CD4-positive, CD25-positive, alpha-beta regulatory T cell (primary cell): ENCODE measurements around the gene NFE2L3. TPM values are rescaled to one million over a fixed set of nuclear protein-coding genes. Genes with fewer than 3 reads are reported as not detected.
"Not testable (repeated sequence)": the region's sequence is repeated elsewhere in the genome, so short reads cannot be mapped to it uniquely, and the experiment has no call there.

Experiments
- ATAC-seq, 2 donors: fragments of 150-1000 bp; cut with Tn5 transposase; one replicate each; pipeline ENCODE4 v1.10.0; 2021; ENCODE audit warnings: low read depth in 2 of 2, moderate number of reproducible peaks in 2 of 2, moderate library complexity in 1 of 2
- DNase-seq, 3 donors: peaks; one replicate each; pipeline versions ENCODE4 v3.0.0 to v3.0.0-alpha.2; 2012 to 2022; ENCODE audit warnings: mixed read lengths in 1 of 3
- H3K27ac ChIP-seq: one replicate; pipeline ENCODE4 v1.7.0; 2013; ENCODE audit warnings: mild to moderate bottlenecking, low read length; ENCODE audit not compliant: insufficient read depth, poor library complexity, severe bottlenecking
- H3K27me3 ChIP-seq: one replicate; pipeline ENCODE4 v1.7.0; 2013; ENCODE audit warnings: low read length; ENCODE audit not compliant: control insufficient read depth, insufficient read depth
- H3K36me3 ChIP-seq: one replicate; pipeline ENCODE4 v1.7.0; 2013; ENCODE audit warnings: mild to moderate bottlenecking, low read length, moderate library complexity; ENCODE audit not compliant: control insufficient read depth, insufficient read depth
- H3K4me1 ChIP-seq: 2 replicates; pipeline ENCODE4 v1.7.0; 2013; ENCODE audit warnings: mild to moderate bottlenecking, low read length; ENCODE audit not compliant: insufficient read depth, control insufficient read depth, poor library complexity, severe bottlenecking
- H3K4me3 ChIP-seq: one replicate; pipeline ENCODE4 v1.7.0; 2013; ENCODE audit warnings: low read depth, mild to moderate bottlenecking, low read length, moderate library complexity
- H3K9me3 ChIP-seq, 2 experiments: 1 replicate in 1 of 2; 2 replicates in 1 of 2; pipeline ENCODE4 v1.7.0; 2013; ENCODE audit warnings: low read length in 2 of 2, mild to moderate bottlenecking in 1 of 2, moderate library complexity in 1 of 2; ENCODE audit not compliant: control insufficient read depth in 2 of 2
- H3K27ac Mint-ChIP-seq, 3 donors: one replicate each; pipeline ENCODE4 v1.8.0; 2020 to 2022; ENCODE audit warnings: mild to moderate bottlenecking in 3 of 3, mixed read lengths in 3 of 3, moderate library complexity in 2 of 3
- H3K27me3 Mint-ChIP-seq: one replicate; pipeline ENCODE4 v1.8.0; 2022; ENCODE audit warnings: mild to moderate bottlenecking, mixed read lengths
- H3K36me3 Mint-ChIP-seq: one replicate; pipeline ENCODE4 v1.8.0; 2020; ENCODE audit warnings: mixed read lengths
- H3K4me1 Mint-ChIP-seq, 4 donors: one replicate each; pipeline ENCODE4 v1.8.0; 2020 to 2022; ENCODE audit warnings: mixed read lengths in 4 of 4, mild to moderate bottlenecking in 1 of 4
- H3K4me3 Mint-ChIP-seq, 4 donors: one replicate each; pipeline ENCODE4 v1.8.0; 2020 to 2022; ENCODE audit warnings: mild to moderate bottlenecking in 4 of 4, mixed read lengths in 4 of 4, moderate library complexity in 3 of 4
- H3K9me3 Mint-ChIP-seq, 7 donors: one replicate each; pipeline ENCODE4 v1.8.0; 2020 to 2022; ENCODE audit warnings: mixed read lengths in 7 of 7, mild to moderate bottlenecking in 3 of 7, moderate library complexity in 2 of 7
- polyA plus RNA-seq, 4 donors: library from polyadenylated mRNA; unstranded; fragments of 300-500 nt; fragmentation: Illumina TruSeq; gene quantifications; one replicate each; pipeline ENCODE4 v1.2.3, GENCODE V29; 2021
- total RNA-seq: library from RNA; stranded (reverse); gene quantifications from one replicate; pipeline ENCODE4 v1.2.3, GENCODE V29; 2022

NFE2L3 gene
- total and polyA plus RNA-seq, 5 donors from 2014 or later, result 8.8 to 13.9 (median 12.8) TPM

DNA sequence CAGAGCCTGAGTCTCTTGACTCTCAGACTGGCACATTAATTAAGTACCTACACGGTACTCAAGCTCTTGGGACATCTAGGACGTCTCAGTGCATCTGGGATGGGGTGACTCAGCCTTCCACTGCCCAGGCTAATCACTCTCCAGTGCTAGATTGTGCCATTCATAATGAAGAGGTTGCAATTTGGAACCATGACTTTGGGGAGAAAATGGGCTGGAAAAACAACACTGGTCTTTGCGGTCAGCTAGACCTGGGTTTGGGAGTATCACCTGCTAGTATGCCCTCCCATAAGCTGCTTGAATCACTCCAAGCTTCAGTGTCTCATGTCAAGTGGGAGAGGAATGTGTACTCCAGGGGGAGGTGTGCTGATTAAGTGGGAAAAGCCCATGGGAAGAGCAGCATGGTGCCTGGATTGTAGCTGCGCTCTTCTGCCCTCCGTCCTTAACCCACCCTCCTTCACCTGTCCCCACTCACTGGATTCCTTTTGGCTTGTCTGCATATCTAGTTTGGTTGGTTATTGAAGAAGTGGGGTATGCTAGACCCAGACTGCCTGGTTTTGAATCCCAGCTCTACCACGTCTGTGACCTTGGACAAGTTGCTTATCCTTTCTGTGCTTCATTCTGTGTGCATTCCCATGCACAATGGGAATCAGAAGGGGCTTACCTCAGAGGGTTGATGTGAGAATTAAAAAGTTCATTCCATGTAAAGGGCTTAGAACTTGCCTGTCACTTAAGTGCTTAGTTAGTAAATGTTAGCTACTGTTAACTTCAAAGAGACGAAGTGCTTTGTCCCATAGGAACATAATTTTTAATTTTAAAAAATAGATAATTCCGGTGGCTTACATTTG lies 3.8 kb downstream of the NFE2L3 start:
- H3K4me3 Mint-ChIP-seq, result peak overlapping the region; percentile 97 to 100 (median 98)
- H3K4me3 ChIP-seq, result peak overlapping the region; percentile 73

GRCh38 chr7:26156451-26157420 lies 4.7 kb downstream of the NFE2L3 start:
- H3K4me1 Mint-ChIP-seq, result peaks cover 25 to 80% (median 64%) of the 10 kb centered on the region in 4 donors
- H3K4me1 ChIP-seq, result peaks cover 62% of the 10 kb centered on the region

More for the DNA sequence above, 3.8 kb downstream of the NFE2L3 start:
- ATAC-seq (no peak), DNase-seq (no peak)
- H3K9me3 ChIP-seq, result no peaks in the 10 kb centered on the region
- Mint-ChIP-seq H3K4me1 (peaks cover 22 to 86% (median 63%) of the 10 kb centered on the region in 4 donors), H3K27ac (peak overlapping the region; percentile 20 to 85 (median 65)), H3K9me3 (no peaks in the 10 kb centered on the region), H3K36me3 (no peaks in the 10 kb centered on the region), H3K27me3 (no peaks in the 10 kb centered on the region)
- peak overlapping the region; percentile 87 for H3K27ac ChIP-seq
- H3K27me3 ChIP-seq, result no peaks in the 10 kb centered on the region
- H3K4me1 ChIP-seq, result peaks cover 67% of the 10 kb centered on the region
- H3K36me3 ChIP-seq, result no peaks in the 10 kb centered on the region

GRCh38 chr7:26157520-26158105 lies 5.6 kb downstream of the NFE2L3 start:
- peaks cover 25 to 84% (median 63%) of the 10 kb centered on the region in 4 donors for H3K4me1 Mint-ChIP-seq
- no peaks in the 10 kb centered on the region for H3K27me3 Mint-ChIP-seq
- no peak for ATAC-seq
- H3K27ac Mint-ChIP-seq, result peak overlapping the region in 2 of 3 donors; percentile 20 to 75
- H3K4me3 Mint-ChIP-seq, result peak overlapping the region in 3 of 4 donors; percentile 29 to 100 (median 97)
- H3K4me1 ChIP-seq, result peaks cover 60% of the 10 kb centered on the region
- no peaks in the 10 kb centered on the region for H3K36me3 Mint-ChIP-seq
- H3K27me3 ChIP-seq, result no peaks in the 10 kb centered on the region
- no peak for DNase-seq
- H3K9me3 ChIP-seq, result no peaks in the 10 kb centered on the region
- H3K36me3 ChIP-seq, result no peaks in the 10 kb centered on the region
- H3K9me3 Mint-ChIP-seq, result peaks cover 0 to 2% (median 0%) of the 10 kb centered on the region in 7 donors
- peak overlapping the region; percentile 73 for H3K4me3 ChIP-seq
- H3K27ac ChIP-seq, result peak overlapping the region; percentile 87

More at GRCh38 chr7:26156451-26157420, 4.7 kb downstream of the NFE2L3 start:
- Histone ChIP-seq H3K9me3 (no peaks in the 10 kb centered on the region), H3K27me3 (no peaks in the 10 kb centered on the region), H3K4me3 (peak overlapping the region; percentile 73), H3K36me3 (no peaks in the 10 kb centered on the region), H3K27ac (peak overlapping the region; percentile 87)
- peaks cover 0 to 2% (median 0%) of the 10 kb centered on the region in 7 donors for H3K9me3 Mint-ChIP-seq
- peak overlapping the region; percentile 97 to 100 (median 98) for H3K4me3 Mint-ChIP-seq
- H3K27ac Mint-ChIP-seq, result peak overlapping the region; percentile 20 to 86 (median 78)
- no peaks in the 10 kb centered on the region for H3K27me3 Mint-ChIP-seq
- ATAC-seq, result no peak
- peak; percentile 39 to 67 (median 57) for DNase-seq
- H3K36me3 Mint-ChIP-seq, result no peaks in the 10 kb centered on the region

GRCh38 chr7:26159243-26159642 lies 7.2 kb downstream of the NFE2L3 start:
- no peak for ATAC-seq
- Histone ChIP-seq H3K4me3 (no peak overlapping the region), H3K27ac (peak overlapping the region; percentile 26), H3K4me1 (peaks cover 47% of the 10 kb centered on the region), H3K9me3 (no peaks in the 10 kb centered on the region), H3K27me3 (no peaks in the 10 kb centered on the region), H3K36me3 (no peaks in the 10 kb centered on the region)
- no peak for DNase-seq
- no peaks in the 10 kb centered on the region for H3K27me3 Mint-ChIP-seq
- H3K36me3 Mint-ChIP-seq, result peaks cover 4% of the 10 kb centered on the region
- peaks cover 0 to 5% (median 0%) of the 10 kb centered on the region in 7 donors for H3K9me3 Mint-ChIP-seq
- peak overlapping the region in 3 of 4 donors; percentile 17 to 49 (median 26) for H3K4me3 Mint-ChIP-seq
- H3K4me1 Mint-ChIP-seq, result peaks cover 25 to 76% (median 53%) of the 10 kb centered on the region in 4 donors
- H3K27ac Mint-ChIP-seq, result peak overlapping the region; percentile 20 to 85 (median 43)

DNA sequence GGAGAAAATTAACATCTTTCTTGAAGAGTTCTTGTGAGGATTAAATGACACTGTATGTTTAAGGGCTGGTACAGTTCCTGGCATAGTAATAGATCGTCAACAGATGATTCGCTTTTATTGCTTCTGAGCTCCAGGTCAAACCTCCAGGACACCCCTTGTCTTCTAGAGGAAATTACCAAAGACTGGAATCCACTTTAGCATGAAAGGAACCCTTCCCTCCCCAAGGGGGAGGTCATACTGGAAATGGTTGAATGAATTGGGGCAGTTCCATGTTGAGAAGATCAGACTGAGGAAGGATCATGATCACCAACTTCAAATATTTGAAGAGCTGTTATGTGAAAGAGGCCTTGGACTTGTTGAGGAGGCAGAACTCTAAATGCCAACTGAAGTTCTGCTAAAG lies 8.9 kb downstream of the NFE2L3 start:
- Mint-ChIP-seq H3K4me1 (peaks cover 18 to 70% (median 43%) of the 10 kb centered on the region in 4 donors), H3K27ac (peak overlapping the region in 2 of 3 donors; percentile 43 to 51)
- DNase-seq, result no peak

DNA sequence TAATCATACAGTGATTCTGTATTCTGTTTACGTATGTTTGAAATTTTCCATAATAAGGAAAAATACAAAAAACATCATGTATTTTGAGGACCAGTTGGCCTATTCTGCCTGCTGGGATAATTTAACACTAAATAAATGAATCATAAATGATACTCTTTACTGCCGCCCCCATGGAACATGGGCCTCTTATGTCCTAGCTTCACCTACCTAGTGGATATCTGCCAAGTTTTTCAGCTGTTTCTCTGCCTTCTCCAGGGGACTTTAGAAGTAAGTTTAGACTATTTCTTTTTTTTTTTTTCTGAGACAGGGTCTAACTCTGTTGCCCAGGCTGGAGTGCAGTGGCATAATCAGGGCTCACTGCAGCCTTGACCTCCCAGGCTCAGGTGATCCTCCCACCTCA lies 10.4 kb downstream of the NFE2L3 start:
- peaks cover 26% of the 10 kb centered on the region for H3K4me1 ChIP-seq
- no peaks in the 10 kb centered on the region for H3K9me3 ChIP-seq
- no peak overlapping the region for H3K4me3 Mint-ChIP-seq
- H3K36me3 Mint-ChIP-seq, result peaks cover 4% of the 10 kb centered on the region
- no peaks in the 10 kb centered on the region for H3K27me3 ChIP-seq
- no peaks in the 10 kb centered on the region for H3K27me3 Mint-ChIP-seq
- no peak overlapping the region for H3K27ac Mint-ChIP-seq
- H3K4me3 ChIP-seq, result no peak overlapping the region
- no peaks in the 10 kb centered on the region for H3K36me3 ChIP-seq
- DNase-seq (no peak), ATAC-seq (no peak)
- peaks cover 26 to 70% (median 45%) of the 10 kb centered on the region in 4 donors for H3K4me1 Mint-ChIP-seq
- H3K9me3 Mint-ChIP-seq, result peaks cover 0 to 5% (median 2%) of the 10 kb centered on the region in 7 donors
- H3K27ac ChIP-seq, result no peak overlapping the region

More for the DNA sequence above, 8.9 kb downstream of the NFE2L3 start:
- Mint-ChIP-seq H3K27me3 (no peaks in the 10 kb centered on the region), H3K9me3 (peaks cover 0 to 5% (median 2%) of the 10 kb centered on the region in 7 donors), H3K36me3 (peaks cover 4% of the 10 kb centered on the region), H3K4me3 (peak overlapping the region in 2 of 4 donors; percentile 8 to 55)
- no peak overlapping the region for H3K4me3 ChIP-seq
- H3K9me3 ChIP-seq, result no peaks in the 10 kb centered on the region
- no peak overlapping the region for H3K27ac ChIP-seq
- H3K4me1 ChIP-seq, result peaks cover 31% of the 10 kb centered on the region
- no peak for ATAC-seq
- H3K36me3 ChIP-seq, result no peaks in the 10 kb centered on the region
- H3K27me3 ChIP-seq, result no peaks in the 10 kb centered on the region

DNA sequence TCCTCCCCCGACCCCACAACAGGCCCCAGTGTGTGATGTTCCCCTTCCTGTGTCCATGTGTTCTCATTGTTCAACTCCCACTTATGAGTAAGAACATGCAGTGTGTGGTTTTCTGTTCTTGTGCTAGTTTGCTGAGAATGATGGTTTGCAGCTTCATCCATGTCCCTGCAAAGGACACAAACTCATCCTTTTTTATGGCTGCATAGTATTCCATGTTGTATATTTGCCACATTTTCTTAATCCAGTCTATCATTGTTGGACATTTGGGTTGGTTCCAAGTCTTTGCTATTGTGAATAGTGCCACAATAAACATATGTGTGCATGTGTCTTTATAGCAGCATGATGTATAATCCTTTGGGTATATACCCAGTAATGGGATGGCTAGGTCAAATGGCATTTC lies 11.8 kb downstream of the NFE2L3 start:
- H3K36me3 Mint-ChIP-seq, H3K27me3 Mint-ChIP-seq, H3K27me3 ChIP-seq, H3K27ac Mint-ChIP-seq, H3K9me3 Mint-ChIP-seq, DNase-seq, H3K9me3 ChIP-seq, ATAC-seq, H3K4me3 ChIP-seq, H3K36me3 ChIP-seq, H3K27ac ChIP-seq, H3K4me3 Mint-ChIP-seq: not testable (repeated sequence)
- H3K4me1 Mint-ChIP-seq, result peaks cover 26 to 59% (median 40%) of the 10 kb centered on the region in 4 donors
- H3K4me1 ChIP-seq, result peaks cover 21% of the 10 kb centered on the region
